Natural killer cell treated with Interleukin-12 subunit alpha and Interleukin-12 subunit beta and Interleukin-15 and Interleukin-18, amount 100 ng/mL, for 72 hours (primary cell): Measurements from ENCODE around the gene EXOC4. TPM values are rescaled to one million over a fixed set of nuclear protein-coding genes. Genes with fewer than 3 reads are reported as not detected.

ENCODE experiments used
- ATAC-seq, 2 donors: fragments of 150-1000 bp; cut with Tn5 transposase in 1 of 2; sonication (Bioruptor Pico), chemical (Tn5 transposase) in 1 of 2; 2 replicates each; pipeline ENCODE4 v1.10.0; 2021
- DNase-seq: peaks from one replicate; pipeline ENCODE4 v3.0.0; 2022; ENCODE audit warnings: low spot score
- H3K27ac Mint-ChIP-seq, 2 donors: 1 replicate in 1 of 2; 2 replicates in 1 of 2; pipeline ENCODE4 v1.8.0; 2022; ENCODE audit warnings: mixed read lengths in 2 of 2, mild to moderate bottlenecking in 1 of 2, moderate library complexity in 1 of 2
- H3K27me3 Mint-ChIP-seq, 2 donors: 1 replicate in 1 of 2; 2 replicates in 1 of 2; pipeline ENCODE4 v1.8.0; 2022; ENCODE audit warnings: mixed read lengths in 2 of 2
- H3K36me3 Mint-ChIP-seq: one replicate; pipeline ENCODE4 v1.8.0; 2022; ENCODE audit warnings: mixed read lengths
- H3K4me1 Mint-ChIP-seq, 2 donors: 1 replicate in 1 of 2; 2 replicates in 1 of 2; pipeline ENCODE4 v1.8.0; 2022; ENCODE audit warnings: low read depth in 2 of 2, mixed read lengths in 2 of 2, mild to moderate bottlenecking in 1 of 2
- H3K4me3 Mint-ChIP-seq: one replicate; pipeline ENCODE4 v1.8.0; 2022; ENCODE audit warnings: mixed read lengths
- H3K9me3 Mint-ChIP-seq: 2 replicates; pipeline ENCODE4 v1.8.0; 2022; ENCODE audit warnings: mixed read lengths
- total RNA-seq, 2 donors: library from RNA; stranded (reverse); gene quantifications; one replicate each; pipeline ENCODE4 v1.2.3, GENCODE V29; 2022

EXOC4 gene
- total RNA-seq, 2 donors from 2014 or later = 78.5 to 107 TPM

GRCh38 chr7:133843341-133843740 is 590.5 kb downstream of the EXOC4 start:
- H3K27ac Mint-ChIP-seq = no peak overlapping the region
- ATAC-seq (no peak), DNase-seq (no peak)
- peaks cover 2% of the 10 kb centered on the region for H3K9me3 Mint-ChIP-seq
- H3K4me3 Mint-ChIP-seq = no peak overlapping the region
- peaks cover 0 to 5% of the 10 kb centered on the region in 2 donors for H3K4me1 Mint-ChIP-seq
- H3K27me3 Mint-ChIP-seq = no peaks in the 10 kb centered on the region
- H3K36me3 Mint-ChIP-seq = no peaks in the 10 kb centered on the region

- ATAC-seq = no peak
- Mint-ChIP-seq H3K4me3 (no peak overlapping the region), H3K36me3 (no peaks in the 10 kb centered on the region), H3K9me3 (peaks cover 2% of the 10 kb centered on the region), H3K27me3 (no peaks in the 10 kb centered on the region), H3K4me1 (peaks cover 0 to 5% of the 10 kb centered on the region in 2 donors), H3K27ac (no peak overlapping the region)
- DNase-seq = no peak
These were observed 592.1 kb downstream of the EXOC4 start for GRCh38 chr7:133845005-133845404.

GRCh38 chr7:133846203-133846945 is 593.5 kb downstream of the EXOC4 start:
- Mint-ChIP-seq H3K27ac (no peak overlapping the region), H3K4me1 (peaks cover 0 to 3% of the 10 kb centered on the region in 2 donors), H3K36me3 (no peaks in the 10 kb centered on the region), H3K9me3 (peaks cover 2% of the 10 kb centered on the region), H3K4me3 (no peak overlapping the region), H3K27me3 (no peaks in the 10 kb centered on the region)
- DNase-seq (no peak), ATAC-seq (no peak)

- Mint-ChIP-seq H3K4me3 (no peak overlapping the region), H3K9me3 (no peaks in the 10 kb centered on the region), H3K27ac (no peak overlapping the region), H3K36me3 (no peaks in the 10 kb centered on the region), H3K27me3 (no peaks in the 10 kb centered on the region), H3K4me1 (no peaks in the 10 kb centered on the region)
- no peak for DNase-seq
- no peak for ATAC-seq
These were observed 597.8 kb downstream of the EXOC4 start for GRCh38 chr7:133850497-133851280.

- H3K4me3 Mint-ChIP-seq = no peak overlapping the region
- H3K9me3 Mint-ChIP-seq = no peaks in the 10 kb centered on the region
- H3K4me1 Mint-ChIP-seq = no peaks in the 10 kb centered on the region
- H3K27me3 Mint-ChIP-seq = no peaks in the 10 kb centered on the region
- no peaks in the 10 kb centered on the region for H3K36me3 Mint-ChIP-seq
- no peak overlapping the region for H3K27ac Mint-ChIP-seq
- ATAC-seq = no peak
- no peak for DNase-seq
These were observed 598.5 kb downstream of the EXOC4 start for GRCh38 chr7:133851411-133851810.

GRCh38 chr7:133853706-133854276 is 600.9 kb downstream of the EXOC4 start:
- Mint-ChIP-seq H3K27ac (no peak overlapping the region), H3K4me1 (no peaks in the 10 kb centered on the region), H3K9me3 (no peaks in the 10 kb centered on the region), H3K27me3 (no peaks in the 10 kb centered on the region), H3K4me3 (no peak overlapping the region), H3K36me3 (no peaks in the 10 kb centered on the region)
- no peak for DNase-seq
- no peak for ATAC-seq

GRCh38 chr7:133854739-133855138 is 601.9 kb downstream of the EXOC4 start:
- no peaks in the 10 kb centered on the region for H3K27me3 Mint-ChIP-seq
- no peak overlapping the region for H3K27ac Mint-ChIP-seq
- no peak for ATAC-seq
- DNase-seq = no peak
- no peaks in the 10 kb centered on the region for H3K4me1 Mint-ChIP-seq
- H3K4me3 Mint-ChIP-seq = no peak overlapping the region
- H3K9me3 Mint-ChIP-seq = no peaks in the 10 kb centered on the region
- no peaks in the 10 kb centered on the region for H3K36me3 Mint-ChIP-seq

- no peaks in the 10 kb centered on the region for H3K27me3 Mint-ChIP-seq
- H3K4me3 Mint-ChIP-seq = no peak overlapping the region
- DNase-seq = no peak
- H3K9me3 Mint-ChIP-seq = no peaks in the 10 kb centered on the region
- ATAC-seq = no peak
- H3K4me1 Mint-ChIP-seq = no peaks in the 10 kb centered on the region
- no peak overlapping the region for H3K27ac Mint-ChIP-seq
- no peaks in the 10 kb centered on the region for H3K36me3 Mint-ChIP-seq
These were observed 604.7 kb downstream of the EXOC4 start for GRCh38 chr7:133857376-133858119.

GRCh38 chr7:133858311-133858710 is 605.4 kb downstream of the EXOC4 start:
- no peaks in the 10 kb centered on the region for H3K36me3 Mint-ChIP-seq
- H3K27me3 Mint-ChIP-seq = no peaks in the 10 kb centered on the region
- ATAC-seq = no peak
- no peaks in the 10 kb centered on the region for H3K9me3 Mint-ChIP-seq
- DNase-seq = no peak
- no peaks in the 10 kb centered on the region for H3K4me1 Mint-ChIP-seq
- H3K4me3 Mint-ChIP-seq = no peak overlapping the region
- no peak overlapping the region for H3K27ac Mint-ChIP-seq

GRCh38 chr7:133859231-133859630 is 606.4 kb downstream of the EXOC4 start:
- DNase-seq (no peak), ATAC-seq (no peak)
- Mint-ChIP-seq H3K27me3 (no peaks in the 10 kb centered on the region), H3K27ac (no peak overlapping the region), H3K36me3 (no peaks in the 10 kb centered on the region), H3K4me3 (no peak overlapping the region), H3K4me1 (no peaks in the 10 kb centered on the region), H3K9me3 (no peaks in the 10 kb centered on the region)

GRCh38 chr7:133859871-133860450 is 607.1 kb downstream of the EXOC4 start:
- DNase-seq = no peak
- Mint-ChIP-seq H3K4me1 (no peaks in the 10 kb centered on the region), H3K36me3 (no peaks in the 10 kb centered on the region), H3K9me3 (no peaks in the 10 kb centered on the region), H3K4me3 (no peak overlapping the region), H3K27ac (no peak overlapping the region), H3K27me3 (no peaks in the 10 kb centered on the region)
- ATAC-seq = no peak

GRCh38 chr7:133860628-133861335 is 607.9 kb downstream of the EXOC4 start:
- no peaks in the 10 kb centered on the region for H3K9me3 Mint-ChIP-seq
- H3K27ac Mint-ChIP-seq = no peak overlapping the region
- H3K27me3 Mint-ChIP-seq = no peaks in the 10 kb centered on the region
- DNase-seq (no peak), ATAC-seq (no peak)
- H3K4me1 Mint-ChIP-seq = no peaks in the 10 kb centered on the region
- H3K36me3 Mint-ChIP-seq = no peaks in the 10 kb centered on the region
- no peak overlapping the region for H3K4me3 Mint-ChIP-seq

GRCh38 chr7:133861876-133862275 is 609.0 kb downstream of the EXOC4 start:
- ATAC-seq (no peak), DNase-seq (no peak)
- no peaks in the 10 kb centered on the region for H3K4me1 Mint-ChIP-seq
- no peaks in the 10 kb centered on the region for H3K27me3 Mint-ChIP-seq
- H3K9me3 Mint-ChIP-seq = no peaks in the 10 kb centered on the region
- no peak overlapping the region for H3K27ac Mint-ChIP-seq
- no peak overlapping the region for H3K4me3 Mint-ChIP-seq
- H3K36me3 Mint-ChIP-seq = no peaks in the 10 kb centered on the region
